ENCODE data around the gene UBE2J2. TPM values are rescaled to one million over a fixed set of nuclear protein-coding genes. Genes with fewer than 3 reads are reported as not detected.

UBE2J2 gene
- total and polyA plus RNA-seq, 2 of the 4 experiments (the other 2 are of a cell fraction) = 20.6 to 67.5 TPM

GRCh38 chr1:1245817-1246576 is 27.7 kb downstream of the UBE2J2 start:
- Histone ChIP-seq H3K56ac (ENCODE audit: extremely low read depth, insufficient read depth, low read length) (no peak overlapping the region), H3K23ac (ENCODE audit: low read depth, low read length) (no peak overlapping the region), H3K27ac (ENCODE audit: insufficient read depth, low read length) (no peak overlapping the region), H3K4me1 (ENCODE audit: control insufficient read depth, insufficient read depth, low read length) (peaks cover 13% of the 10 kb centered on the region), H3K4me3 (ENCODE audit: insufficient read depth, low read depth, low read length) (no peak overlapping the region), H4K5ac (ENCODE audit: low read depth, low read length) (no peak overlapping the region), H2BK15ac (ENCODE audit: low read depth, low read length) (no peak overlapping the region), H3K14ac (replicated peaks; ENCODE audit: low read depth, low read length) (no peak overlapping the region), H2AK9ac (replicated peaks; ENCODE audit: low read depth, low read length, poor library complexity) (no peak overlapping the region), H3K4ac (ENCODE audit: low read depth, low read length) (no peak overlapping the region), H3K27me3 (ENCODE audit: control insufficient read depth, insufficient read depth, low read length) (no peaks in the 10 kb centered on the region), H2AK5ac (ENCODE audit: low read depth, low read length) (no peak overlapping the region), H3K9me3 (ENCODE audit: control insufficient read depth, insufficient read depth, low read length) (no peaks in the 10 kb centered on the region), H4K91ac (ENCODE audit: insufficient read depth, low read depth, low read length) (no peak overlapping the region), H2BK120ac (ENCODE audit: low read depth, low read length) (no peak overlapping the region), H4K8ac (ENCODE audit: low read depth in 2 of 2, low read length in 2 of 2) (no peak overlapping the region), H3K9me1 (ENCODE audit: insufficient read depth, low read length) (no peaks in the 10 kb centered on the region), H3K36me3 (ENCODE audit: control insufficient read depth, insufficient read depth, low read length) (peaks cover 8% of the 10 kb centered on the region; the same call in 1 of the 2 replicates), H3K9ac (ENCODE audit: low read depth, low read length) (no peak overlapping the region), H2BK20ac (ENCODE audit: low read depth, low read length) (no peak overlapping the region), H3K4me2 (ENCODE audit: low read depth, low read length) (no peak overlapping the region), H4K20me1 (ENCODE audit: insufficient read depth, low read length) (no peaks in the 10 kb centered on the region; the same call in 1 of the 2 replicates), H3K18ac (ENCODE audit: low read depth, low read length) (no peak overlapping the region), H2AFZ (replicated peaks; ENCODE audit: low read length, poor library complexity) (no peak overlapping the region), H2BK5ac (ENCODE audit: low read depth, low read length, poor library complexity, severe bottlenecking) (no peak overlapping the region), H3K79me1 (ENCODE audit: low read depth in 1 of 2, low read length in 2 of 2) (no peaks in the 10 kb centered on the region; a peak in 1 of 4 replicates)
- ATAC-seq (ENCODE audit: low read depth) = no peak
- WGBS, 2 experiments (ENCODE audit: extremely low coverage in 2 of 2, insufficient read length in 1 of 2) = 51% methylated on average over 19 of the region's 45 CpGs; no CpG with 5 or more reads in 1 of the 2 experiments
- ChIA-PET POLR2A (ENCODE audit: unreplicated experiment) (no interaction called here), CTCF (no interaction called here)
- dilution Hi-C loops (cut with HindIII; ENCODE audit: low sequenced_read_pairs, unreplicated experiment) (no loop called here), intact Hi-C loops (cut with micrococcal nuclease) (no loop called here), in situ Hi-C loops (cut with MboI; ENCODE audit: low sequenced_read_pairs) (no loop called here)
- no TSS peak for BruUV-seq (replicated peaks)
- TF ChIP-seq USF2 (IDR thresholded peaks at IDR 0.05; ENCODE audit: low read depth, low read length) = no peak
- no peak for DNase-seq

All from IMR-90 (cell line).